ENCODE data around the gene SLC25A21. TPM values are rescaled to one million over a fixed set of nuclear protein-coding genes. Genes with fewer than 3 reads are reported as not detected.

The SLC25A21 gene
- total and polyA plus RNA-seq, 2 experiments from 2014 or later, result 10.6 to 12.1 TPM

DNA sequence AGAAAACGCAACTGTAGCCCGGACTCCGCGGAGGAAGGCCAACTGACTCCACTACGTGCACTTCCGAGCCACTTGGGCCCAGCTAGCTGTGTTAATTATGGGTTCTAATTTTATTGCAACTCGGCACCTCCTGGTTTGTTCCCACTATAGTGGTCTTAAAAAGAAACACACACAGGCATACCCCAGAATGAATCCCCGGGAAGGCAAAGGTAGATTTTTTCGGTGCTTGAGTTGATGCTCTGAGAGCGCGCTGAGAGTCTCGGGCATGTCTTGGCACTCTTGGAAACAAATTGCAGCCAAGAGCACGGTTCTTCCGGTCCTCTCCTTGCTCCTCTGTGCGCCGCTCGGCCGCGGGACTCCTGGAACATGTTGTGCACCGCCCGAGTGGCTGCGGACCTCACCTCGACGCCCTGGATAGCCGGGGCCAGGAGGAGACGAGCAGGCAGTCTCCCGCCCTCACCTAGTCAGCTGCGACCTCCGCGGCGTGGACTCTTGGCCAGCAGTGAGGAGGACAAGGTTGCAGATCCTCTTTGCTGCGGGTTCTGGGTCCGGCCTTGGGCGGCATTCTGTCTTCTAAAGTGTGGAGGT lies 517.5 kb downstream of the SLC25A21 start (continued):
- TF ChIP-seq, protein P1, sequence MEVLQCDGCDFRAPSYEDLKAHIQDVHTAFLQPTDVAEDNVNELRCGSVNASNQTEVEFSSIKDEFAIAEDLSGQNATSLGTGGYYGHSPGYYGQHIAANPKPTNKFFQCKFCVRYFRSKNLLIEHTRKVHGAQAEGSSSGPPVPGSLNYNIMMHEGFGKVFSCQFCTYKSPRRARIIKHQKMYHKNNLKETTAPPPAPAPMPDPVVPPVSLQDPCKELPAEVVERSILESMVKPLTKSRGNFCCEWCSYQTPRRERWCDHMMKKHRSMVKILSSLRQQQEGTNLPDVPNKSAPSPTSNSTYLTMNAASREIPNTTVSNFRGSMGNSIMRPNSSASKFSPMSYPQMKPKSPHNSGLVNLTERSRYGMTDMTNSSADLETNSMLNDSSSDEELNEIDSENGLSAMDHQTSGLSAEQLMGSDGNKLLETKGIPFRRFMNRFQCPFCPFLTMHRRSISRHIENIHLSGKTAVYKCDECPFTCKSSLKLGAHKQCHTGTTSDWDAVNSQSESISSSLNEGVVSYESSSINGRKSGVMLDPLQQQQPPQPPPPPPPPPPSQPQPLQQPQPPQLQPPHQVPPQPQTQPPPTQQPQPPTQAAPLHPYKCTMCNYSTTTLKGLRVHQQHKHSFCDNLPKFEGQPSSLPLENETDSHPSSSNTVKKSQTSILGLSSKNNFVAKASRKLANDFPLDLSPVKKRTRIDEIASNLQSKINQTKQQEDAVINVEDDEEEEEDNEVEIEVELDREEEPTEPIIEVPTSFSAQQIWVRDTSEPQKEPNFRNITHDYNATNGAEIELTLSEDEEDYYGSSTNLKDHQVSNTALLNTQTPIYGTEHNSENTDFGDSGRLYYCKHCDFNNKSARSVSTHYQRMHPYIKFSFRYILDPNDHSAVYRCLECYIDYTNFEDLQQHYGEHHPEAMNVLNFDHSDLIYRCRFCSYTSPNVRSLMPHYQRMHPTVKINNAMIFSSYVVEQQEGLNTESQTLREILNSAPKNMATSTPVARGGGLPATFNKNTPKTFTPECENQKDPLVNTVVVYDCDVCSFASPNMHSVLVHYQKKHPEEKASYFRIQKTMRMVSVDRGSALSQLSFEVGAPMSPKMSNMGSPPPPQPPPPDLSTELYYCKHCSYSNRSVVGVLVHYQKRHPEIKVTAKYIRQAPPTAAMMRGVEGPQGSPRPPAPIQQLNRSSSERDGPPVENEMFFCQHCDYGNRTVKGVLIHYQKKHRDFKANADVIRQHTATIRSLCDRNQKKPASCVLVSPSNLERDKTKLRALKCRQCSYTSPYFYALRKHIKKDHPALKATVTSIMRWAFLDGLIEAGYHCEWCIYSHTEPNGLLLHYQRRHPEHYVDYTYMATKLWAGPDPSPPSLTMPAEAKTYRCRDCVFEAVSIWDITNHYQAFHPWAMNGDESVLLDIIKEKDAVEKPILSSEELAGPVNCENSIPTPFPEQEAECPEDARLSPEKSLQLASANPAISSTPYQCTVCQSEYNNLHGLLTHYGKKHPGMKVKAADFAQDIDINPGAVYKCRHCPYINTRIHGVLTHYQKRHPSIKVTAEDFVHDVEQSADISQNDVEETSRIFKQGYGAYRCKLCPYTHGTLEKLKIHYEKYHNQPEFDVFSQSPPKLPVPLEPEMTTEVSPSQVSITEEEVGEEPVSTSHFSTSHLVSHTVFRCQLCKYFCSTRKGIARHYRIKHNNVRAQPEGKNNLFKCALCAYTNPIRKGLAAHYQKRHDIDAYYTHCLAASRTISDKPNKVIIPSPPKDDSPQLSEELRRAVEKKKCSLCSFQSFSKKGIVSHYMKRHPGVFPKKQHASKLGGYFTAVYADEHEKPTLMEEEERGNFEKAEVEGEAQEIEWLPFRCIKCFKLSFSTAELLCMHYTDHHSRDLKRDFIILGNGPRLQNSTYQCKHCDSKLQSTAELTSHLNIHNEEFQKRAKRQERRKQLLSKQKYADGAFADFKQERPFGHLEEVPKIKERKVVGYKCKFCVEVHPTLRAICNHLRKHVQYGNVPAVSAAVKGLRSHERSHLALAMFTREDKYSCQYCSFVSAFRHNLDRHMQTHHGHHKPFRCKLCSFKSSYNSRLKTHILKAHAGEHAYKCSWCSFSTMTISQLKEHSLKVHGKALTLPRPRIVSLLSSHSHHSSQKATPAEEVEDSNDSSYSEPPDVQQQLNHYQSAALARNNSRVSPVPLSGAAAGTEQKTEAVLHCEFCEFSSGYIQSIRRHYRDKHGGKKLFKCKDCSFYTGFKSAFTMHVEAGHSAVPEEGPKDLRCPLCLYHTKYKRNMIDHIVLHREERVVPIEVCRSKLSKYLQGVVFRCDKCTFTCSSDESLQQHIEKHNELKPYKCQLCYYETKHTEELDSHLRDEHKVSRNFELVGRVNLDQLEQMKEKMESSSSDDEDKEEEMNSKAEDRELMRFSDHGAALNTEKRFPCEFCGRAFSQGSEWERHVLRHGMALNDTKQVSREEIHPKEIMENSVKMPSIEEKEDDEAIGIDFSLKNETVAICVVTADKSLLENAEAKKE (CRISPR knock-in tag; IDR thresholded peaks at IDR 0.05), result no peak
- TF ChIP-seq, protein P2, sequence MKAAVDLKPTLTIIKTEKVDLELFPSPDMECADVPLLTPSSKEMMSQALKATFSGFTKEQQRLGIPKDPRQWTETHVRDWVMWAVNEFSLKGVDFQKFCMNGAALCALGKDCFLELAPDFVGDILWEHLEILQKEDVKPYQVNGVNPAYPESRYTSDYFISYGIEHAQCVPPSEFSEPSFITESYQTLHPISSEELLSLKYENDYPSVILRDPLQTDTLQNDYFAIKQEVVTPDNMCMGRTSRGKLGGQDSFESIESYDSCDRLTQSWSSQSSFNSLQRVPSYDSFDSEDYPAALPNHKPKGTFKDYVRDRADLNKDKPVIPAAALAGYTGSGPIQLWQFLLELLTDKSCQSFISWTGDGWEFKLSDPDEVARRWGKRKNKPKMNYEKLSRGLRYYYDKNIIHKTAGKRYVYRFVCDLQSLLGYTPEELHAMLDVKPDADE (IDR thresholded peaks at IDR 0.05), result no peak
- TF ChIP-seq POLR2AphosphoS5 (IDR thresholded peaks at IDR 0.05; ENCODE audit: low read depth), result no peak
- peak; percentile 84 for TF ChIP-seq EZH2phosphoT487 (IDR thresholded peaks at IDR 0.05; ENCODE audit: unreplicated experiment)
- no peak for TF ChIP-seq STAT1 (IDR thresholded peaks at IDR 0.05; ENCODE audit: unreplicated experiment)
- TF ChIP-seq NANOG (IDR thresholded peaks at IDR 0.05; ENCODE audit: borderline replicate concordance), result no peak

DNA sequence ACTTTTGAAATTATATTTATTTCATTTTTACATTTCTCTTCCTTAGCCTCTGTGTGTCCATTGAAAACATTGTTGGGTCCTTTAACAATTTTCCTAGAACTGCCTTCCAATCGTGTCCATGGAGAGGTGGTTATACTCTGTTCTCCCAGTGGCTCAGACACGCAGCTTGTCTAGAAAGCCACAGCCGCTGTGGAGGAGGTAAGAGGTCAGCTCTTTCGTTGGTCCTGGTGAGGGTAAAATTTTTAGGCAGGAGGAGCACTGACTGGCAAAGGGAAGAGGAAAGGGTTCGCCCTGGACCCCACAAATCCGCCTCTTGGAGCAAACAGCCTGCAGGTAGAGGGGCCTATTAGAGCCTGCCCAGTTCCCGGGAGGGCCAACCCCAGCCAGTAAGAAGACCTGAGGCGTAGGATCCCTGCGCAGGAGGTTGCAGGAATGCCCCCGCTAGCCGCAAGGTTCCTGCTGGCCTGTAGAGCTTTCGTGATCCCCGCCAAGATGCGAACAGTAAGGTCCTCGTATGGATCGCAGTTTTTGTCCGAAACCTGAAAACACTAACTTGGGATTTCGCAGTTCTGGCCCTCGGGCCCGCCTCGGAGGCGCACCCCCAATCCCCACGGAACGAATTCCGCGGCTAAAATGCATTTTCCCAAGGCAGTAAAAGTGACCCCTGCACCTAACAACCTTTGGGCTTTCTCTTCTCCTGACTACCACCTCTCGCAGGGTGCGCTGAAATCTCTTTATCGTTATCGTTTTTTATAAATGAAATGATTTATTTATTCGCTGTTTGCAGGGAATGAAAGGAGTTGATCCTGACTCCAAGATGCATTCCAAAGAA lies 518.2 kb downstream of the SLC25A21 start:
- peaks cover 100% of the 10 kb centered on the region for H3K27me3 Mint-ChIP-seq (ENCODE audit: insufficient read depth, low read depth, poor library complexity)
- H3K4me3 Mint-ChIP-seq, result peak overlapping the region; percentile 51; the same call in 1 of the 3 replicates
- Histone ChIP-seq H4K20me1 (replicated peaks; ENCODE audit: insufficient read depth) (peaks cover 56% of the 10 kb centered on the region), H3K36me3 (ENCODE audit: insufficient read depth) (no peaks in the 10 kb centered on the region), H3K4me2 (peak overlapping the region; percentile 46), H3K27me3 (ENCODE audit: insufficient read depth) (peaks cover 100% of the 10 kb centered on the region), H3K4me1 (ENCODE audit: insufficient read depth) (peaks cover 36% of the 10 kb centered on the region), H3K27ac (ENCODE audit: low read depth) (no peak overlapping the region), H3K4me3 (peak overlapping the region; percentile 56; the same call in 1 of the 2 replicates), H2AFZ (no peak overlapping the region; the same call in 1 of the 2 replicates), H3F3A (replicated peaks; ENCODE audit: low read depth) (peaks cover 23% of the 10 kb centered on the region), H3K79me2 (replicated peaks; ENCODE audit: insufficient read depth) (no peaks in the 10 kb centered on the region), H3K9me2 (ENCODE audit: insufficient read depth) (no peaks in the 10 kb centered on the region)
- peaks cover 38% of the 10 kb centered on the region for H3K4me1 Mint-ChIP-seq
- ATAC-seq (peak; percentile 34), DNase-seq (ENCODE audit: low spot score) (peak; percentile 78)
- H3K36me3 Mint-ChIP-seq (ENCODE audit: low read depth), result no peaks in the 10 kb centered on the region; the same call in 2 of the 3 replicates
- H3K9me3 Mint-ChIP-seq, result no peaks in the 10 kb centered on the region; the same call in 2 of the 3 replicates
- H3K27ac Mint-ChIP-seq, result no peak overlapping the region
- TF ChIP-seq NANOG (IDR thresholded peaks at IDR 0.05; ENCODE audit: borderline replicate concordance) (no peak), EZH2 (IDR thresholded peaks at IDR 0.05; ENCODE audit: low read depth, unreplicated experiment) (peak; percentile 93), EZH2phosphoT487 (IDR thresholded peaks at IDR 0.05; ENCODE audit: unreplicated experiment) (peak; percentile 71), POLR2AphosphoS5 (IDR thresholded peaks at IDR 0.05; ENCODE audit: low read depth) (no peak)

All from GM23338 (cell line).